Ovary (tissue), 3 donors: Measurements from ENCODE around the gene ZBTB14.

Experiments
- CTCF ChIP-seq, 3 donors: fragments of 450-650 bp in 2 of 3; fragments of 200-600 bp in 1 of 3; IDR thresholded peaks; one replicate each; pipeline versions ENCODE4 v1.5.1 to v1.8.0; 2016 to 2022; ENCODE audit warnings: antibody characterized with exemption in 3 of 3, mild to moderate bottlenecking in 1 of 3
- EP300 ChIP-seq: sonication (generic); formaldehyde crosslinking; IDR thresholded peaks from one replicate; pipeline ENCODE4 v1.6.1; 2017; ENCODE audit warnings: antibody characterized with exemption
- POLR2A ChIP-seq: fragments of 450-650 bp; IDR thresholded peaks from one replicate; pipeline ENCODE4 v1.6.1; 2017; ENCODE audit warnings: antibody characterized with exemption, mild to moderate bottlenecking, moderate library complexity
- donor health status: DM: no; HTN: no; CAD: no.

GRCh38 chr18:5300476-5301010 lies 5.0 kb upstream of the ZBTB14 start:
- TF ChIP-seq CTCF (IDR thresholded peaks at IDR 0.05) (no peak), POLR2A (no peak), EP300 (no peak)
